Cardiac septum (tissue), 1 donor: ENCODE results near the gene SMARCC1. TPM values are rescaled to one million over a fixed set of nuclear protein-coding genes. Genes with fewer than 3 reads are reported as not detected.

Experiments
- DNase-seq: peaks from one replicate; pipeline ENCODE4 v3.0.0-alpha.2; 2020; ENCODE audit warnings: low spot score
- intact Hi-C: fragments of 100-400 bp; cut with DNase I; formaldehyde crosslinking; loops from one replicate; pipeline ENCODE4 v1.14.0; 2022
- total RNA-seq: library from RNA; stranded (reverse); fragmentation: NEBNext Ultra II Directional; extraction: Animal tissue kit (Norgen Biotek cat#: 25700); gene quantifications from one replicate; pipeline ENCODE4 v1.2.1, GENCODE V29; 2021
- donor health status: DM: no; HTN: no; CAD: no.

Gene SMARCC1
- total RNA-seq, 1 donor from 2014 or later = 31.7 TPM

DNA sequence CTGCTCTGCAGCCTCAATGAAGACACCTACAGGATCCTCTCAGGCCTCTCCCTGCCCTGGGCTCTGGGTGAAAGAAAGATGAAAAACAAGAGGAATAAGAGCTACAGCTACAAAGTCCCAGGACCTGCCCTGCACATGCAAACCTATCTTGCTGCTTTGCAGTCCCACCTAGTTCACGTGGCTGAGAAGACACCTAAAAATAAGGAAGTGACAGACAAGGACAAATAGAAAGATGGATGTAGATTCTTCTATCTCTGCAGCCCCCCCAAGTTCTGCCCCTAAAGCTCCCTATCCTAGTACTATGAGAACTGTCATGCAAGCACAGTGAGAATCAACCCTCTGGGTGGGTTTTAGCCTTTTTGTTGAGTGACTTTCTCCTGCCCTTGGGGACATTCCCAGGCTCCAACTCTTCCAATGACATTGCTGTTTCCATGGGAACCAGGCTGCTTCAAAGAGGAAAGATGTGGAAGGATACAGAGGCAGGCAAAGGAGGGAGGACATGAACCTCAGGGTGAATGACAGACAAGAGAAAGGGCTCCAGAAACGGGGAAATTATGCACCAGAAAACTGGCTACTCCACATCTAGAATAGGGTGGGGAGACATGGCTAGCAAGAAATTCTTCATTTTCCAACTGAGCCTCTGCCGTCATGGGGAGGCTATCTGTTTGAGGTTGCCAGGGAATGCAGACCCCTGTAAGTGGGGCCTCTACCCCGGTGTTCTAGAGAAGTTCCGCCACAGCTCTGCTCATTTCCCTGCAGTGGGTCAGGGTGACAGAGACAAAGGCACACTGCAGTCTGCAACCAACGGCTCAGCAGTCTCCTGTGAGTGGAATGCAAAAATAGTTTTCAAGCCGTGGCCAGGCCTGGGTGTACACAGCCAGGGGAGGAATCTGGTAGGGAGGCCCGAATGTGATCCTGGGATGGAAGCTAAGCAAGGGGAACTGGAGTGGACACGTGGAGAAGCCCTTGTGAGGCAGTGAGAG lies 208.2 kb downstream of the SMARCC1 start:
- DNase-seq = no peak

DNA sequence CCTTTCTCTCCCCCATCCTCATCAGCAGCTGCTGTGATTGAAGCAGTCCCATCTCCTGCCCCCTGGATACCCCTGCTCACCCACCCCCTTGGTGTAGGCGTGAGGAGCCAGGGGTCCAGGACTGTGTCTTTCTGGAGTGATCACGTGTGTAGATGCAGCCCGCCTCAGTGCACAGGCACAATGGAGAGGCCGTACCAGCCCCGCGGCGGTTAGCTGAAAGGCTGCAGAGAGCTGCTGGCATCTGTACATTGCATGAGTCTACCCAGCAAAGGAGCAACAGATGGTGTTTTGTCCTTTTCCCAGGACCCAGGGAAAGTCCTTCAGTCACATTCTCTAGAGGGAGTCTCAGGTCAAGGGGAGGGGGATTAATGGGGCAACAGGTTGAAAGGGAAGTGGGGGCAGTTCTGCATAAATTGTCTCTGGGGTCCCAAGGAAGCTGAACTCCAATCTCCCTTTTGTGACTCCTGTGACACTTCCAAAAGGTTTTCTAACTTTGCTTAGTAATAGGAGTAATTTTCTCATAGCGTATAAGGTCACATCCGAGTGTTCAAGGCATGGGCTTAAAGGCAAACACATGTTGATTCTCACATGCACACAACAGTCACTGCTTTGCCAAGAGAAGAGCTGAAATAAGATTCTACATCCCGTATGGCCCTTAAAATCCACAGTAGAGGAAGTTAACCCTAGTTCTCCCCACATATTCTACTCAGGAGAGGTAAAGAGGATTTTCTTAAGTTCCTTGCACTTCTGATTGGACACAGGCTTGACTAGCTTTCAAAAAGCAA lies 210.1 kb downstream of the SMARCC1 start:
- intact Hi-C loops = no loop called here
- DNase-seq = no peak

More for the DNA sequence above, 208.2 kb downstream of the SMARCC1 start:
- intact Hi-C loops = no loop called here

DNA sequence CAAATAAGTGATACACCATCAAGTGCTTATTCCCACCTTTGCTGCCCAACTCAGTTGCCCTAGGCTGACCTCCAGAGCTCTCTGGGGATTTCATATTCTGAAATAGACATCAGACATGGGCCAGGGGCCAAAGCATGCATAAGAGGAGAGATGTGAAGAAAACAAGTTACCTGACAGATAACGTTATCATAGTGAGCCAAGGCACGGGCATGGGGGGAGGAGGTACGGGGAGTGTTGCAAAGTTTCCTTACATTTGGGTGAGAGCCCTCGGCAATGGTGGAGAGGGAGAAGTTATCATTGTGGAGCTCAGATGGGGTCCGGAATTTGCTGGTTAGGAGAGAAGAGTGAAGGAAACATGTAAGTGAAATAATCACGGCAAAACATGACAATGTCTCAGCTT lies 212.8 kb downstream of the SMARCC1 start:
- DNase-seq = no peak
- intact Hi-C loops = no loop called here

DNA sequence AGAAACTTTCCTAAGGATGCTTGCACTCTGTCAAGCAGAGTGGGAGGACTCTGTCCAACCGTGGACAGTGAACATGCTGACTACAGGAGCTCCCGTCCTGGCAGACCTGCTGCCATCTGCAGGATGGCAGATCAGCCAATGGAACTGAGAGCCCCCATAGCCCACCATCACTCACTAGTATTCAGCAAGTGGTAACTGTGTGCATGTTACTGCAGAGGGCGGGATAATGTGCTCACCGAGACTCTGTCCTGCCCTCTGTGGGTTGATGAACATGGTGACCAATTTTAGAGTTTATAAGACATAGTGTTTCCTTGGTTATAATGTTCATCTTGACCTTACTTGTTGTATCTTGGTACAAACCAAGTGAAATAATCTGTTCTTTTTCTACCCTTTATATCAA lies 214.5 kb downstream of the SMARCC1 start:
- intact Hi-C loops = no loop called here
- DNase-seq = no peak

DNA sequence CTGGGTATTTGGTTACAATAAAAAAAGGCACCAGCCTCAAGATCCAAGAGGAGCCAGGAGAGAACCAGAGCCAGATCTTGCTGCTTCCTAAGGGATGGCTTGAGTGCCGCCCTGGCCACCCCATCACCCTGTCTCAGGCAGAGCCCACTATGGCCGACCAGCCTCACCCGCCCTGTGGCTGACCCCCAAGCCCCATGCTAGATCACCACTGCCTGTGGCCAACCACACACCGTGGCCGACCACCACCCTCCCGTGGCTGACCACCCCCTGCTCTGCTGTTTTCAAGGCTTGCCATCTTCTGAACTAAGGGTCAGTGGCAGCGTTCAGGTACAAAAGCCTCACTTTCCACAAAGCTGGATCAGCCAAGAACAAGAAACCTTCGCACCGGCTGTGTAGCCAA lies 215.0 kb downstream of the SMARCC1 start:
- no peak for DNase-seq
- intact Hi-C loops = no loop called here

DNA sequence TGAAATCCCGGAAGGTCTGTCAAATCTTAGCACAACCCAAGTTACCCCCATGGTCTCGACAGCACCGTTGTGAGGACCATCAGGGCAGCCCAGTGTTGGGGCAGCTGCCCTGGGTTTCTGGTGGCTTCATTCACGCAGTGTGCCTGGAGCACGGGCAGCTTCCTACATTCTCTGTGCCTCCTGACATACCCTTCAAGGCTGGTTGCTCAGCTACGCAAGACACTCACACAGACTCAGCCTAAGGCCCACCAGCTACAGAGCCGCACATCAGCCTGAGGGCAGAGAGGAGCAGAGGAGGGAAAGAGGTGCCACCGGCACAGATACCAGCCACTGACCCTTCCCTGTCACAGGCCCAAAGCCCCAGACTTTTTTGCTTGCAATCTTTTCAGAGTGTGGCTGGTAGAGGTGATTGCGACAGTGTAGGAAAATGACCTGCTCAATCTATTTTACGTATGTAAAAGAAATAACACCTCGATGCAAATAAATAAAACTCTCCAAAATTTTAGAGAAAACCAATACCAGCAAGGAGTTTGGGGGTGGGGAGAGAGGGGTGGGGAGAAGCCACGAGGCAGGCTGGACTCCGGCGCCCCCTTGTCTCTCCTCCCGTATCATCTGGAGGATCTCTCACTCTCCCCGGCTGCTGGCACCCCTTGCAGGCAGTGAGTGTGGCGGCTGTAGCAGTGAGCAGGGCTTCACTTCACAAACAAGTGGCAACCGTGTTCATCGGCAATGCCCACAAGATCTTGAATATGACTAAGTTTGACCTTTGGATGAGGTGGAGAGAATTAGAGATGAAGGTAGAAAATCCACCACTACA lies 215.8 kb downstream of the SMARCC1 start:
- intact Hi-C loops = no loop called here

DNA sequence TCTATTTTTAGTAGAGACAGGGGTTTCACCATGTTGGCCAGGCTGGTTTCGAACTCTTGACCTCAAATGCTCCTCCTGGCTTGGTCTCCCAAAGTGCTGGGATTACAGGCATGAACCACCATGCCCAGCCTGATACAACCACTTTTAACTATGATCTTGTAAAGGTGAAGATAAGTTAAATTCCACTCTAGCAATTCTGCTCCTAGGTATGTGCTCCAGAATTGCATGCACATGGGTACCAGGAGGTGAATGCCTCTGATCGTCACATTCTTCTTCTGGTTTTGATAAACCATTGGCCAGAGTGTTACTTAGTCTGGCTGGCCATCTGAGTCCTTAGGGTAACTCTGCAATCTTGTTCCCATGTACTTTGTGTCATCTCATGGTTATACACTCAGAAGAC lies 225.3 kb downstream of the SMARCC1 start:
- DNase-seq = no peak
- intact Hi-C loops = no loop called here

More for the DNA sequence above, 215.8 kb downstream of the SMARCC1 start:
- DNase-seq = no peak

DNA sequence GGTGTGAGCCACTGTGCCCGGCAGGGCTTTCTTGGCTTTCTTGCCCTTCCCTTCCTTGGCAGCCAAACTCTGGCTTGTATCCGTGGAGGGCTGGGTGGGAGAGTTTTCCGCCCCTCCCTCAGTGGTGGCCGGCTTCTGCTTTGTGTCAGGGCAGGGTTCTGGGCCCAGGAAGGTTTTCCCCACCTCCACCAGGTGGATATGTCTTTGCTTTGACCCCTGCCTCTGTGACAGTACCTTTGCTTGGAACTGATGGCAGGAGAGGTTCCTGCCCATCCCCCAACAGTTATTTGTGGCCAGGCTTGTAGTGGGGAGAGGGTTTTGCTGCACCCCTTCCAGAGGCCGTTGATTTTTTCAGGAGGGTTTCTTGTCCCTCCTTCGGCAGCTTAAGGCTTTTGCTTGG lies 227.4 kb downstream of the SMARCC1 start:
- DNase-seq = no peak
- intact Hi-C loops = no loop called here

DNA sequence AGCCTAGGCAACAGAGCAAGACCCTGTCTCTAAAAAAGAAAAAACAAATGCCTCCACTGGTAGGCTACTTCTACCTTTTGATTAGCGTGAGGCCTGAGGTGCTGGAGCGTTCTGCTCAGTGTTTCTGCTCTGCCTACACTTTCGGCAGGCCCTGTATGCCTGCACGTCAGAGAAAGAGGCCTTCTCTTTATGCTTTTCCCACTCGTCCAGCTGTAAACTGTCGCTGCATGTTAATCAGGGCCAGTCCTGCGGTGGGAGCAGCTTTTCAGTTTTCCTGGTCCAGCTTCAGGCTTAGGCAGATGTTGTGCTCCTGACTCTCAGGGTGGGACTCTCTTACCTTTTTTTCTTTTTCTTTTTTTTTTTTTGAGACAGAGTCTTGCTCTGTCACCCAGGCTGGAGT lies 228.3 kb downstream of the SMARCC1 start:
- intact Hi-C loops = no loop called here
- no peak for DNase-seq

DNA sequence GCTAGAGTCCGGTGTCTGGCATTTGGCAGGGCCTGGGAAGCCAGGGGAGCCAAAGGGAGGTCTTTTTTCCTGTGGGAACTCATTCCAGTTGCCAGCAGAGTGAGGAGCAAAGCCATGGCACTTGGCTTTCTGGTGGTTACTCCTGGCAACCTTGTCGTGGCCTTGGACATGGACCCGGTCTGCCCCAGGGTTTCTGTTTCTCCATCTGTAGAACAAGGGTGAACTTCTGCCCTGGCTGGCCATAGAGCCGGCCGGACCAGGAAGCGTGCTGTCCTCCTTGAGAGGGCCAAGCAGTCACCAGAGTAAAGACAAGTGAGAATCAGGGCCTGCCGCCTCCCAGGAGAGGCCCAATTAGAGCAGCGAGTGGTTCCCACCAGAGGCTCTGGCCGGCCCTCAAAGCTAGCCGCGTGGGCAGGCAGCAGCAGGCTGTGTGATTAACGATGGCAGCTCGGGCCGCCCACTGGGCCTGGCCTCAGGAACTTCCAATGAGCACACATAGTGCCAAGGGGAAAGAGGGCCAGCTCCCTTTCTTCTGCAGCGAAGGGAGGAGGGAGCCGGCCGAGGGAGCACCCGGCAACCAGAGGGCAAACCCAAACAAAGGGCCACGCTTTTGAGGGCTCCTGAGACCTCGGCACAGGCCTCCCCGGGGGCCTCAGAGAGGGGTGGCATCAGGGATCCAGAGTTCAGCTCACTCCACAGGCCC lies 239.1 kb downstream of the SMARCC1 start:
- intact Hi-C loops = no loop called here
- no peak for DNase-seq

DNA sequence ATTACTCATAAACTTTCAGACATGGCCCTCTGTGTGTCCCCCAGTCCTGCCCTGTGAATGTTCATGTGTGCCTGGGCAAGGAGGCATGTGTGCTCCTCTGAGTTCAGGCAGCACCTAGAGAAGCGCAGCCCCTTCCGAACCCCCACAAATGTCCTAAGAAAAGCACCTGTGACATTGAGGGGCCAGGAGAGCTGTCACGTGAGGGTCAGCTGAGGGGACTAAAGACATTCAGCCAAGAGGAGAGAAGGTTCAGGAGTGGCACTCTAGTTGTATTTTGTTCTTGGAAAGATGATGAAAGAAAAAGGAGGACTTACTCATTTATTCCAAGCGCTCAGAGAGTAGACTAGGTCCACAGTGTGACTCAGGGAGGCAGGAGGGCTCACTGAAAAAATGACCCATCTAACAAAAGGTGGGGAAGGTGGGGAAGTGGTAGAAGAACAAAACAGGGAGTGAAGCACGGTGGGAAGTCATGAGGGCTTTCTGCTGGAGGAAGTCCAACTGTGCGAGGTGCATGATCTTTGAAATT lies 240.0 kb downstream of the SMARCC1 start:
- intact Hi-C loops = no loop called here
- no peak for DNase-seq

DNA sequence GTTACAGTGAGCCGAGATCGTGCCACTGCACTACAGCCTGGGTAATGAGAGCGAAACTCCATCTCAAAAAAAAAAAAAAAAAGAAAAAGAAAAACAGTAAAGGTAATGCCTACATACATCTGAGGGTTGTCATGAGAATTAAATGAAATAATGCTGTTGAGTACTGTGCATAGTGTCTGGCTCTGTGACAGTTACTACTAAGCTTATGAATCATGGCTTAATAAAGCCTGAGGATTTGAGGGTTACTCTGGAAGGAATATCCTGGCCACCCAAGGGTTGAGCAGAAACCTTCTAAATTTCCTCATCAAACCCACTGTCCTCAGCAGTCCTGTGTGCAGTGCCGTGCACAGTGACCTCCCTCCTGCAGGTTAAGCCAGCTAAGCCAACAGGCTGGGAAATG lies 241.4 kb downstream of the SMARCC1 start:
- intact Hi-C loops = no loop called here
- DNase-seq = no peak

DNA sequence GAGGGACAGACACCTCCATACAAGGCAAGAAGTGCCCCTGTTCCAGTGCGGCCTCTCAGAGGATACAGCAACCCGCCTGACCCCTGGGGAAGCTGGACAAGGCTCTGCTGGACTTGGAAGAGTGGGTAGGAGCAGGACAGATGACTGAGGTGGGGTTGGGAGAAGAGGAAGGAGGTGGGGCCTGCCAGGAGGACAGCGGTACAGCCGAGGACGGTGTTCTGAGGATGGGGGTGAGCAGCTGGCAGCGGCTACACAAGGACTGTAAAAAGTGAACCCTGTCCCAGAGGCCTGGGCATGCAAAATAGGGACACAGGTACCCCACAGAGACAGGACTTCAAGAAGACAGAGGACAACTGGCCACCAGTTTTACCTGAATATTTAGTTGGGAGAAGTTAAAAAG lies 244.7 kb downstream of the SMARCC1 start:
- intact Hi-C loops = no loop called here
- DNase-seq = no peak

DNA sequence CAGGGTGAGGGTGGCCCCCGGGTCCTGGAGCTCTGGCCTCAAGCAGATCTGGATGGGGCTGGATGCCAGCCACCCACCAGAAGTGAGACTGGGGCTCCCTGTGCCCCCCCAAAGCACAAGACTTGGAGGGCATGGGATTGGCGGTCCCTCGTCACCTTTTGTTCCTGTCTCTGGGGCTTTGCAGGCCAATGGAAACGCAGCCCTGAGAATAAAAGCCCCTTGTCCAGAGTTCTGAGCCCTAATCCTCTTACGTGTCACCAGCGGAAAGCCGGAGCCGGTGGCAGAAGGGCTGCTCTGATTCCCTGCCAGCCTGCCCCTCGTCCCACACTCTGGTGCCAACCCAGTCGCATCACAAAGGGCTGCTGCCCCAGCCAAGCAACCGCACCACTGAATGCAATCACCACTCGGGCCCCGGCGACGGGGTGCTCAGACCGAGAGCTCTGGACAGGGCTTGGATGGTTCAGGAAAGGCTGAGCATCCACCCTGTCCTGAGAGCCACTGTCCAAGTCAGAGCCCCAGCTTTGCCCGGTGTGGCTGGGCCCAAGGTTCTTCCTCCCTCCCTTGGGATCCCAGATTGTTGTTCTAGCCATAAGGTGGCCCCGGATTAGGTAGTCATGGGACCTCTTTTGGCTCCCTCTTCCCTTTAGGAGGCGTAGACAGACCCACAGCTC lies 245.3 kb downstream of the SMARCC1 start:
- intact Hi-C loops = no loop called here
- DNase-seq = no peak

Other genes starting within 250 kb of the SMARCC1 start
- 0.32 TPM for gene CSPG5, start 203.0 kb downstream of the SMARCC1 start, total RNA-seq
- gene DHX30, start 21.2 kb upstream of the SMARCC1 start, total RNA-seq = 48.3 TPM
- 1,491 TPM for gene MAP4, start 234.5 kb upstream of the SMARCC1 start, total RNA-seq